Muscle of leg (tissue), 11 donors: ENCODE results near the gene IRF2BP2. TPM values are rescaled to one million over a fixed set of nuclear protein-coding genes. Genes with fewer than 3 reads are reported as not detected.

ENCODE experiments used
- DNase-seq: peaks from one replicate; pipeline ENCODE4 v3.0.0; 2013
- H3K27ac ChIP-seq: one replicate; pipeline ENCODE4 v1.5.1; 2013; ENCODE audit warnings: mild to moderate bottlenecking, low read length, control low read depth
- H3K27me3 ChIP-seq: one replicate; pipeline ENCODE4 v1.6.1; 2013; ENCODE audit warnings: low read length; ENCODE audit not compliant: control insufficient read depth, insufficient read depth
- H3K36me3 ChIP-seq: one replicate; pipeline ENCODE4 v1.6.1; 2013; ENCODE audit warnings: low read length; ENCODE audit not compliant: control insufficient read depth, insufficient read depth
- H3K4me1 ChIP-seq: one replicate; pipeline ENCODE4 v1.6.1; 2013; ENCODE audit warnings: low read length; ENCODE audit not compliant: control insufficient read depth, insufficient read depth
- H3K4me3 ChIP-seq: one replicate; pipeline ENCODE4 v1.5.1; 2013; ENCODE audit warnings: low read length, control low read depth
- H3K9me3 ChIP-seq: replicated peaks from 2 replicates; pipeline ENCODE4 v1.6.1; 2013; ENCODE audit warnings: low read depth, low read length; ENCODE audit not compliant: control insufficient read depth
- WGBS: methylation state at CpG from one replicate; pipeline ENCODE4 v1.1.5; 2013; ENCODE audit warnings: missing lambda C conversion rate; ENCODE audit not compliant: insufficient coverage; 5-methylcytosine and 5-hydroxymethylcytosine counted together
- polyA plus RNA-seq, 8 donors: library from polyadenylated mRNA; unstranded; fragments of 120-200 nt; gene quantifications; one replicate each; pipeline versions ENCODE4 v1.2.1 to v1.2.3, GENCODE V29; 2013; ENCODE audit warnings: inconsistent platforms in 1 of 8, low replicate concordance in 1 of 8; ENCODE audit not compliant: insufficient read length in 8 of 8, insufficient read depth in 1 of 8
- total RNA-seq: library from RNA; stranded (reverse); fragments of 120-200 nt; gene quantifications from one replicate; pipeline ENCODE4 v1.2.4, GENCODE V29; 2013

IRF2BP2 gene
- total and polyA plus RNA-seq, 9 donors = 59.9 to 93.0 (median 76.2) TPM

DNA sequence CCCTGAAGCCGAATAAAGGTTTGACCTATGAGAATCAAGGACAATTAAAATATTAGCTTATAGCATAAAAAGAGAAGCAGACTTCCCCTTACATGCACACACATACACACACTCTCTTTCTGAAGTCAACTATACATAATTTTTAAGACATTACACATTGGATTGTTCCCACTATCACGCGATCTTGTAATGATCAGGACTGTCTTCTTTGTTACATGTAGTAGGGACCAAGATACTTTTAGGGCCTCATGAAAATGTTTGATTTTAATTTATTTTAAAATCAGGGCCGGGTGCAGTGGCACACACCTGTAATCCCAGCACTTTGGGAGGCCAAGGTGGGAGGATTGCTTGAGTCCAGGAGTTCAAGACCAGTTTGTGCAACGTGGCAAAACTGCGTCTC, 16.4 kb upstream of the IRF2BP2 start:
- Histone ChIP-seq H3K36me3 (no peaks in the 10 kb centered on the region), H3K9me3 (no peaks in the 10 kb centered on the region), H3K27me3 (no peaks in the 10 kb centered on the region), H3K4me3 (no peak overlapping the region), H3K27ac (no peak overlapping the region), H3K4me1 (peaks cover 14% of the 10 kb centered on the region)
- DNase-seq = no peak
- 92% methylated on average over 2 of the region's 6 CpGs for whole genome bisulfite sequencing

DNA sequence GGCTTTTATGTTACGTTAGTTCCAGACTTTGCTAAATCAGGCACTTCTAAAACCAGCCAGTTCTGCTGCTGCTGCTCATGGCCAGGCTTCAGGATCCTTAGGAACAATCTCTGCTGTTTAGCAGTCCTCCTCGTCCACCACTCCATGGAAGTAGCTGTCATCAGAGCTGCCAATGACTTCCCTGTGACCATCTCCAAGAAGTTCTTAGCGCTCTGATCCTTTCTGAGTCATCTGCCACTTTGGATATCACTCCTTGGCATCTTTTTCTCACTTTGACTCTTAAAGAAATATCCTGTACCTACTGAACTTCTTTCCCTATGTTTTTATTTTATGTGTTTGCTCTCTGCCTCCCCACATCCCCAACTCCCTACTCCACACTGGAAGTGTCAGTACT, 14.7 kb upstream of the IRF2BP2 start:
- Histone ChIP-seq H3K27me3 (no peaks in the 10 kb centered on the region), H3K27ac (no peak overlapping the region), H3K4me3 (no peak overlapping the region), H3K4me1 (peaks cover 24% of the 10 kb centered on the region), H3K36me3 (no peaks in the 10 kb centered on the region), H3K9me3 (no peaks in the 10 kb centered on the region)
- peak; percentile 25 for DNase-seq
- 48% methylated on average over 3 of the region's 3 CpGs for WGBS

DNA sequence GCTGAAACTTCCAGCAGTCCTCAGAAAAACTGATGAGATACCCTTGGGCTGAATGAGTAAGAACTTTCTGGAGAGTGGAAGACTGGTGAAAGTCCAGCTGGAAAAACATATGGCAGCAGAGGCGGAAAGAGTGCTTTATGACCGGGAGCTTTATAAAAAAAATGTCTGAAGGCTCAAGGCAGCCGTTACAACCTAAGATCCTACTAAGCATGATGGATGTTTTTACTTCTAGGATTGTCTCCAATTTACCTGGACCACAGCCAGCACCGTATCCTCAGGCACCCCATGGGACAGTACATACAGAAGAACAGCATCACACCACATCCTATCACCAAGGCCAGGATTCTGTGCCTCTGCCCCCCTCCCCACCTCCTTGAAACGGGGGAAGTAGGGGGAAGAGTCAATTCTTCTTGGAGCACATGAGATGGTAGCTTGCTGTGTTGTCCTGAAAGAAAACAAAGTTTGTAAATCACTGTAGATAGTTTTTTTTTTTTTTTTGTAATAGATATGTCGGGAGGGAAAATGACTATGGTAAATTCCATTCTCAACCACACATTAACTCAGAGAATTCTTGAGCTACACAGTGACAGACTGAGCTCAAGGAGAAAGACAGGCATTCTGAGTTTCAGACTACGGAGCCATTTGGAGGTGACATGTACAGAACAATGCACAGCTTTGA, 11.8 kb upstream of the IRF2BP2 start:
- WGBS = 7% methylated on average over 2 of the region's 7 CpGs
- H3K27ac ChIP-seq = peak overlapping the region; percentile 67
- DNase-seq = peak; percentile 97

DNA sequence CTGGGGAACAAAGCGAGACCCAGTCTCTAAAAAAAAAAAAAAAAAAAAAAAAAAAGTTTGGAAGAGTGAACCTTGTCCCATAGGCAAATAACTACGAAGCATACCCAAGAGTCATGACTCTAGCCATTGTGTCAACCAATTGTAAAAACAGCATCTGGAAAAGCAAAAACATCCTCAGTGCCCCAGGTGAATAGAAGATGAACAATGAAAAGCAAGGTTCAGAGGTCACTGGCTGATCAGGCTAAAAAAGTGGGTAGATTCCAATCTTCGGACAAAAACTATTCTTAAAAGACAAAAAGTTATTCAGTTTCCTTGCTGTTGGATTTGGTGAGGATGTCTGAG, 11.1 kb upstream of the IRF2BP2 start:
- H3K4me1 ChIP-seq = peaks cover 41% of the 10 kb centered on the region

More for the DNA sequence above, 11.8 kb upstream of the IRF2BP2 start:
- Histone ChIP-seq H3K4me1 (peaks cover 35% of the 10 kb centered on the region), H3K27me3 (no peaks in the 10 kb centered on the region), H3K36me3 (no peaks in the 10 kb centered on the region), H3K9me3 (no peaks in the 10 kb centered on the region), H3K4me3 (no peak overlapping the region)

DNA sequence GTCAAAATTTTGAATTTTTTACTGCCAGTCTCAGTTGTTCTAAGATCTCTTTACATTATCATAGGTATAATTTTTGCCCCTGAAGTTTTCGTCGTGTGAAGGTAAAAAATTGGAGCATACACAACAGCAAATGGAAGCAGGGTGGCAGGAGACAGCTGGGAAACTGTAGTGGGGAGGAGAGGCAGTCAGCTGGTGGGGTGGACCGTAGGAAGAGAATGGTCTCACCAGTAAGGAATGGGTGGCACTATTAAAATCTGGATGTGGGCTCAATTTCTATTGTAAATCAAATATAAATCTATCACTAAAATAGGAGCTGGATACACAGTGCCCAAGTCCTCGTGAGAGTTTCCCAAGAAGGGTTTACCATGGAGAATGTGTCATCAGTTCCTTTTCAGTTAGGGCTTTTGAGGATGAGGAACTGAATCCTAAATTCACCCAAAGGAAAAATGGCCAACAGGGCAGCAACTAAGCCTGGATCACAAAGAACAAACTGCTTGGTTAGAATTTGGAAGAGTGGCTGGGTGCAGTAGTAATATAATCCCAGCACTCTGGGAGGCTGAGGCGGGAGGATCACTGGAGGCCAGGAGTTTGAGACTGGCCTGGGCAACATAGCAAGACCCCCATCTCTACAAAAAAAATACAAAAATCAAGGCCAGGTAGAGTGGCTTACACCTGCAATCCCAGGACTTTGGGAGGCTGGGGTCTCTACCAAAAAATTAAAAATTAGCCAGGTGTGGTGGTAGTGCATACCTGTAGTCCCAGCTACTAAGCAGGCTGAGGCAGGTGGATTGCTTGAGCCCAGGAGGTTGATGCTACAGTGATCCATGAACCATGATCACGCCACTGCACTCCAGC, 10.5 kb upstream of the IRF2BP2 start:
- no peaks in the 10 kb centered on the region for H3K36me3 ChIP-seq
- H3K27me3 ChIP-seq = no peaks in the 10 kb centered on the region
- no CpG with 5 or more reads among the region's 6 CpGs for WGBS
- H3K4me3 ChIP-seq = no peak overlapping the region
- H3K4me1 ChIP-seq = peaks cover 41% of the 10 kb centered on the region
- H3K27ac ChIP-seq = peak overlapping the region; percentile 67
- DNase-seq = peak; percentile 44
- no peaks in the 10 kb centered on the region for H3K9me3 ChIP-seq

More for the DNA sequence above, 11.1 kb upstream of the IRF2BP2 start:
- no peak overlapping the region for H3K4me3 ChIP-seq
- H3K36me3 ChIP-seq = no peaks in the 10 kb centered on the region
- DNase-seq = no peak
- H3K27me3 ChIP-seq = no peaks in the 10 kb centered on the region
- H3K27ac ChIP-seq = peak overlapping the region; percentile 67
- no peaks in the 10 kb centered on the region for H3K9me3 ChIP-seq
- no CpG with 5 or more reads among the region's 3 CpGs for WGBS

DNA sequence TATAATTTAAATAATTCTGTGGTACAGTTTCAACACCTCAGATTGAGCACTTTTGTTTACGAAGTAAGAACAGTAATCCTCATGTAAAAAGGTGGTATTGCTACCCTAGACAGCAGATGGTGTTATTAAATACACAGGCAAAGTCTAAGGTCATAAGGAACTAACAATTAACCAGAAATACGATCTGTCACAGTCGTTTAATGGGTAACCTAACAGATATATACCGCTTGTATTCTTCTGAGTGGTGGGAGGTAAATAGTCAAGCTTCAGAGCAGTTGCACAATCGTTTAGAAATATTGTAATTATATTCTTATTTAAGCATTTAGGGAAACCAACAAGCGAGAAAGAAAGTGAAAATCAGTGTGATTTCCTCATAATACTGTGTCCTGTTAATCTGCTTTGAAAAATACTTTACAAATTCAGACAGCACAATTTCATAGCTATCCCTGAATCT, 9.8 kb upstream of the IRF2BP2 start:
- Histone ChIP-seq H3K4me3 (no peak overlapping the region), H3K27ac (peak overlapping the region; percentile 56)
- no CpG with 5 or more reads among the region's 6 CpGs for WGBS

DNA sequence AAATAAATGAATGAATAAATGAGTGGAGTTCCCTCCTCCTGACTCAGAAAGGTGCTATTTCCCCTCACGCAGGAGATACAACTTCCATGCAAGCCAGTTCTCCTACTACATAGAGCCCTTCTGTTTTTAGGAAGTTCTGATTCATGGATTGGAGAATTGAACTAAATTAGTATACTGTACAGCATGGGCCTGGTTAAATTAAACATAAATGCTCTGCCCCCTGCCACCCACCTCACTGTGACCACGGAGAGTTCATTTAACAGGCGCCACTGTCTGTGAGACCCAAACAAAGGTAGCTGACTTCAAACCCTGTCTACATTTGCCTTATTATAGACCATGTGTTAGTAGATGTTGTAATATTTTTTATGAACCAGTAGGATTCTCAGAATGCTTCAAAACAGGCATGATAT, 9.1 kb upstream of the IRF2BP2 start:
- H3K36me3 ChIP-seq = no peaks in the 10 kb centered on the region
- peak; percentile 33 for DNase-seq
- H3K27ac ChIP-seq = peak overlapping the region; percentile 66
- no peak overlapping the region for H3K4me3 ChIP-seq
- no peaks in the 10 kb centered on the region for H3K9me3 ChIP-seq
- WGBS = no CpG with 5 or more reads among the region's 3 CpGs
- no peaks in the 10 kb centered on the region for H3K27me3 ChIP-seq
- peaks cover 38% of the 10 kb centered on the region for H3K4me1 ChIP-seq

More for the DNA sequence above, 9.8 kb upstream of the IRF2BP2 start:
- peaks cover 41% of the 10 kb centered on the region for H3K4me1 ChIP-seq
- H3K9me3 ChIP-seq = no peaks in the 10 kb centered on the region
- DNase-seq = no peak
- no peaks in the 10 kb centered on the region for H3K36me3 ChIP-seq
- H3K27me3 ChIP-seq = no peaks in the 10 kb centered on the region

DNA sequence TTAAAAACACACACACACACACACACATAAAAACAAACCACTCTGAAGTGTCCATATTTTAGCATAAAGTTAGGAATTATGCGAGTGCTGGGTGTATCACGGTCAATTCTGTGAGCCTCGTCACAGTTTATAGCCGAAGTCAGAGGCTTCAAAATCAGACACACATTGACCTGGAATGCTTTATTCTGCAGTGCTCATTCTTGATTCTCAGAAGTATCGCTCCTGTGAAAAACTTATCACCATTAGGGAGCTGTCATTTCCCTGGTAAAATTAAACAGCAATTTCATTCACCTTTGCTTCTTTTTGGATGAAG, 8.7 kb upstream of the IRF2BP2 start:
- H3K36me3 ChIP-seq = no peaks in the 10 kb centered on the region
- no peak overlapping the region for H3K4me3 ChIP-seq
- H3K27me3 ChIP-seq = no peaks in the 10 kb centered on the region
- no CpG with 5 or more reads among the region's 5 CpGs for WGBS
- peaks cover 38% of the 10 kb centered on the region for H3K4me1 ChIP-seq
- H3K27ac ChIP-seq = peak overlapping the region; percentile 66
- no peak for DNase-seq
- H3K9me3 ChIP-seq = no peaks in the 10 kb centered on the region

DNA sequence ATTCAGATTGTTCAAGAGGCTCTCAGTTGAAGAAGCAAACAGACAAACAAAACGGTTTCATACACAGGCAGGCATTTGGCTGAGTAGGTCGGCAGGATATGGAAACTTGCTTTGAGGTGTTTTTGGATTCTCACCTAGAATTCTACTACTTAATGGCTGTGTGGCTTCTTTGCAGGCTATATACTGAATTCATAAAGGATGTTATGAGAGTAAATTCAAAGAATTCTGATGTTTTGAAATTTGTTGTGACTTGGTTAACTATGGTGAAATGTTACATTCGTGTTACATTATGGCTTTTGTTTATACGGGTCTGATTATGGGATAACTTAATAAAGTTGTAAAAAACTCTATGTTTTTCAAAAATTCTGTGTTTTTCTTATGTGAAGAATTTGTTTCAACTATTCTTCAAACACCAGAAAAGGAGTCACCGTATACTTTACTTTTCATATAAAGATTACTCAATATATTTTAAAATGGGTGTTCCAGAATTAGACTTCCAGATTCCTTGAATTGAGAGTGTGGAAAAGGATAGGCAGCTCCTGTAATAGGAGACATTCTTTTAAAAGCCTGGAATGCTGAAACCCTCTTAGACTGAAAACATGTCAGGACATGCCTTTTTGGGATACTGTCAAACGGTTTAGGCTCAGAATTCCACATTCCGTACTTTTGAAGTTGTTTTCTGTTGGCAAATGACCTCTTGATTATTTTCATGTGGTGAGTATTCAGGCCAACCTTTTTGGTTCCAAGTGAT, 8.2 kb upstream of the IRF2BP2 start:
- Histone ChIP-seq H3K4me3 (no peak overlapping the region), H3K27ac (peak overlapping the region; percentile 66), H3K4me1 (peaks cover 43% of the 10 kb centered on the region), H3K36me3 (no peaks in the 10 kb centered on the region), H3K9me3 (no peaks in the 10 kb centered on the region), H3K27me3 (no peaks in the 10 kb centered on the region)
- DNase-seq = peak; percentile 93
- WGBS = no CpG with 5 or more reads among the region's 7 CpGs
